SK-N-SH (cell line): Measurements from ENCODE around the gene NAPG. TPM values are rescaled to one million over a fixed set of nuclear protein-coding genes. Genes with fewer than 3 reads are reported as not detected.

Experiments used
- CTCF ChIA-PET: fragments of 300-600, 350-600 bp; formaldehyde crosslinking; extraction: SDS; loops from one replicate; lab custom pipeline; 2021; lab: Yijun Ruan, JAX
- POLR2A ChIA-PET: fragments of 350-600 bp; sonication (Branson Sonifier 250); formaldehyde crosslinking; extraction: SDS; loops from one replicate; lab custom pipeline; 2020; ENCODE audit warnings: antibody characterized with exemption, inconsistent platforms; lab: Yijun Ruan, JAX
- DNase-seq: peaks from one replicate; pipeline ENCODE4 v3.0.0; 2012
- H2AFZ ChIP-seq: fragments of 200-600 bp; sonication (generic); 2 replicates; pipeline ENCODE4 v1.8.1; 2016; ENCODE audit warnings: antibody characterized with exemption, mild to moderate bottlenecking, low read depth
- H3F3A ChIP-seq: fragments of 200-600 bp; sonication (generic); replicated peaks from 2 replicates; pipeline ENCODE3; 2016; ENCODE audit warnings: antibody characterized with exemption, mild to moderate bottlenecking; ENCODE audit not compliant: insufficient read depth
- H3K27ac ChIP-seq, 2 experiments: fragments of 200-500 bp in 1 of 2; fragments of 200-600 bp in 1 of 2; sonication (Bioruptor generic) in 1 of 2; sonication (generic), shearing (Covaris generic) in 1 of 2; 2 replicates each; pipeline versions ENCODE4 v1.5.1 to v1.6.1; 2014 to 2016; ENCODE audit warnings: low read depth in 2 of 2, inconsistent platforms in 1 of 2, low read length in 1 of 2, mild to moderate bottlenecking in 1 of 2, mixed read lengths in 1 of 2
- H3K27me3 ChIP-seq: fragments of 200-600 bp; sonication (generic), shearing (Covaris generic); 2 replicates; pipeline ENCODE4 v1.6.1; 2016; ENCODE audit warnings: mixed run types; ENCODE audit not compliant: insufficient read depth
- H3K36me3 ChIP-seq, 2 experiments: fragments of 200-500 bp in 1 of 2; fragments of 200-600 bp in 1 of 2; sonication (Bioruptor generic) in 1 of 2; sonication (generic) in 1 of 2; replicated peaks in 1 of 2; 2 replicates each; pipeline versions ENCODE3 to v1.5.1; 2014 to 2016; ENCODE audit warnings: low read length in 1 of 2, mild to moderate bottlenecking in 1 of 2; ENCODE audit not compliant: insufficient read depth in 2 of 2, control insufficient read depth in 1 of 2
- H3K4me1 ChIP-seq, 2 experiments: fragments of 200-500 bp in 1 of 2; fragments of 200-600 bp in 1 of 2; sonication (Bioruptor generic) in 1 of 2; sonication (generic), shearing (Covaris generic) in 1 of 2; 2 replicates each; pipeline versions ENCODE4 v1.5.1 to v1.6.1; 2014 to 2016; ENCODE audit warnings: low read depth in 1 of 2, low read length in 1 of 2, mixed run types in 1 of 2; ENCODE audit not compliant: insufficient read depth in 2 of 2, control insufficient read depth in 1 of 2
- H3K4me2 ChIP-seq: fragments of 200-600 bp; sonication (generic), shearing (Covaris generic); 2 replicates; pipeline ENCODE4 v1.6.1; 2017; ENCODE audit warnings: mixed run types
- H3K4me3 ChIP-seq, 2 experiments: fragments of 200-500 bp in 1 of 2; fragments of 200-600 bp in 1 of 2; sonication (Bioruptor generic) in 1 of 2; sonication (generic), shearing (Covaris generic) in 1 of 2; 2 replicates each; pipeline versions ENCODE4 v1.5.1 to v1.8.1; 2014 to 2016; ENCODE audit warnings: low read depth in 2 of 2, inconsistent platforms in 1 of 2, low read length in 1 of 2, mild to moderate bottlenecking in 1 of 2, mixed read lengths in 1 of 2, moderate library complexity in 1 of 2
- H3K79me2 ChIP-seq: fragments of 200-600 bp; sonication (generic); 2 replicates; pipeline ENCODE4 v1.8.1; 2017; ENCODE audit warnings: mild to moderate bottlenecking; ENCODE audit not compliant: insufficient read depth
- H3K9ac ChIP-seq: fragments of 200-600 bp; sonication (generic); 2 replicates; pipeline ENCODE4 v1.6.1; 2017; ENCODE audit warnings: mixed run types
- H3K9me2 ChIP-seq: fragments of 200-600 bp; sonication (generic); 2 replicates; pipeline ENCODE4 v1.6.1; 2017; ENCODE audit warnings: mixed run types
- H3K9me3 ChIP-seq: fragments of 200-600 bp; sonication (generic); 2 replicates; pipeline ENCODE4 v1.6.1; 2017; ENCODE audit warnings: mixed run types, mild to moderate bottlenecking, moderate library complexity
- H4K20me1 ChIP-seq: fragments of 200-600 bp; sonication (generic); 2 replicates; pipeline ENCODE4 v1.6.1; 2017; ENCODE audit warnings: mild to moderate bottlenecking, mixed run types; ENCODE audit not compliant: insufficient read depth
- EP300 ChIP-seq, 2 experiments: IDR thresholded peaks; 2 replicates each; pipeline versions ENCODE4 v1.4.0 to v1.6.1; 2012; ENCODE audit warnings: borderline replicate concordance in 1 of 2, low read depth in 1 of 2, low read length in 1 of 2
- EZH2phosphoT487 ChIP-seq: fragments of 200-600 bp; sonication (generic); IDR thresholded peaks from 2 replicates; pipeline ENCODE4 v1.6.1; 2017; ENCODE audit warnings: low read depth, mixed run types, mild to moderate bottlenecking, antibody characterized with exemption, moderate library complexity, borderline replicate concordance
- FOXJ3 ChIP-seq: sonication (generic); formaldehyde crosslinking; IDR thresholded peaks from 2 replicates; pipeline ENCODE4 v1.5.1; 2020; ENCODE audit warnings: mild to moderate bottlenecking, missing genetic modification reagents
- IRF3 ChIP-seq: fragments of 150-350 bp; IDR thresholded peaks from 2 replicates; pipeline ENCODE4 v1.6.1; 2016; ENCODE audit warnings: mild to moderate bottlenecking, low read depth, low read length
- MAX ChIP-seq: IDR thresholded peaks from 2 replicates; pipeline ENCODE4 v1.4.0; 2012; ENCODE audit warnings: low read depth
- NRF1 ChIP-seq: IDR thresholded peaks from 2 replicates; pipeline ENCODE4 v1.6.1; 2012; ENCODE audit warnings: low read depth, mild to moderate bottlenecking, low read length
- POLR2AphosphoS5 ChIP-seq: IDR thresholded peaks from 2 replicates; pipeline ENCODE4 v1.6.1; 2012; ENCODE audit warnings: low read depth, low read length
- TCF12 ChIP-seq: IDR thresholded peaks from 2 replicates; pipeline ENCODE4 v1.4.0; 2012
- TEAD4 ChIP-seq: IDR thresholded peaks from 2 replicates; pipeline ENCODE4 v1.4.0; 2012; ENCODE audit warnings: mild to moderate bottlenecking, borderline replicate concordance; ENCODE audit not compliant: insufficient read depth
- USF1 ChIP-seq: IDR thresholded peaks from 2 replicates; pipeline ENCODE4 v1.4.0; 2012; ENCODE audit warnings: low read depth, borderline replicate concordance
- USF2 ChIP-seq: fragments of 150-350 bp; IDR thresholded peaks from 2 replicates; pipeline ENCODE4 v1.6.1; 2017; ENCODE audit warnings: antibody characterized with exemption, low read length, low read depth, borderline replicate concordance
- WGBS: methylation state at CpG from one replicate; pipeline ENCODE4 v1.1.6; 2017; ENCODE audit warnings: low lambda C conversion rate; 5-methylcytosine and 5-hydroxymethylcytosine counted together
- polyA plus RNA-seq, 3 experiments: library from polyadenylated mRNA; depleted of rRNA; stranded (reverse); fragments of >200 nt; gene quantifications; 2 replicates each; pipeline ENCODE4 v1.2.3, GENCODE V29; 2012

The NAPG gene
- polyA plus RNA-seq, 1 of the 3 experiments (the other 2 are of a cell fraction), result 9.2 TPM

GRCh38 chr18:10522574-10522973 lies 3.3 kb upstream of the NAPG start:
- H3K27ac ChIP-seq, result no peak overlapping the region
- 57% methylated on average over 2 of the region's 2 CpGs for WGBS
- H3K4me3 ChIP-seq, result no peak overlapping the region
- H3F3A ChIP-seq, result no peaks in the 10 kb centered on the region
- TF ChIP-seq FOXJ3 (no peak), USF2 (no peak), EP300 (IDR thresholded peaks at IDR 0.05; ENCODE audit: borderline replicate concordance in 1 of 2, low read depth in 1 of 2, low read length in 1 of 2) (no peak), MAX (no peak), IRF3 (no peak), EZH2phosphoT487 (no peak), NRF1 (no peak), TEAD4 (no peak)
- no peaks in the 10 kb centered on the region for H3K36me3 ChIP-seq
- H3K9me2 ChIP-seq, result no peaks in the 10 kb centered on the region
- H3K27me3 ChIP-seq, result no peaks in the 10 kb centered on the region; the same call in 1 of the 2 replicates
- peaks cover 14% of the 10 kb centered on the region for H3K79me2 ChIP-seq
- H2AFZ ChIP-seq, result no peak overlapping the region
- H3K4me2 ChIP-seq, result no peak overlapping the region
- H3K9me3 ChIP-seq, result no peaks in the 10 kb centered on the region
- no peak for DNase-seq
- H3K9ac ChIP-seq, result no peak overlapping the region
- POLR2A ChIA-PET, result no interaction called here
- CTCF ChIA-PET, result interaction anchor here (1.1 to 2.0 kb wide), 2 partner anchors 551 to 571 kb away, joined by 5 to 13 read pairs; no protein-coding TSS in a partner anchor
- H4K20me1 ChIP-seq, result 0 out of 2 replicates have a peak, but pooled peaks cover 2% of the 10 kb centered on the region
- peaks cover 3 to 16% of the 10 kb centered on the region in 2 experiments for H3K4me1 ChIP-seq

- Histone ChIP-seq H3K4me2 (no peak overlapping the region), H3K27ac (no peak overlapping the region), H3K27me3 (no peaks in the 10 kb centered on the region)
- TF ChIP-seq POLR2AphosphoS5 (no peak), TCF12 (no peak), TEAD4 (no peak), USF1 (no peak), EP300 (IDR thresholded peaks at IDR 0.05; ENCODE audit: borderline replicate concordance in 1 of 2, low read depth in 1 of 2, low read length in 1 of 2) (no peak)
- TF ChIP-seq, all 33 proteins: peak for 0
- Histone ChIP-seq H2AFZ (no peak overlapping the region), H3K9me2 (no peaks in the 10 kb centered on the region), H4K20me1 (peaks cover 12% of the 10 kb centered on the region), H3F3A (no peaks in the 10 kb centered on the region), H3K79me2 (peaks cover 24% of the 10 kb centered on the region), H3K9ac (no peak overlapping the region), H3K4me1 (peaks cover 6 to 17% of the 10 kb centered on the region in 2 experiments), H3K9me3 (no peaks in the 10 kb centered on the region), H3K36me3 (no peaks in the 10 kb centered on the region), H3K4me3 (no peak overlapping the region)
- no peak for DNase-seq
- CTCF ChIA-PET, result interaction anchor here (0.6 kb wide), 1 partner anchor 21 kb away, joined by 3 read pairs; no protein-coding TSS in a partner anchor
- WGBS, result 67% methylated on average over 4 of the region's 4 CpGs
- POLR2A ChIA-PET, result no interaction called here
Observed at GRCh38 chr18:10523544-10523943, 2.3 kb upstream of the NAPG start.
